Kidney capillary endothelial cell (primary cell): ENCODE results near the gene SH3YL1.

Source experiments
- DNase-seq: peaks from one replicate; pipeline ENCODE4 v3.0.0-alpha.2; 2018; ENCODE audit warnings: low spot score

Gene SH3YL1

GRCh38 chr2:216068-216467 is 47.8 kb downstream of the SH3YL1 start:
- no peak for DNase-seq

- no peak for DNase-seq
These were observed 49.7 kb downstream of the SH3YL1 start for GRCh38 chr2:213932-214693.

- DNase-seq, result no peak
These were observed 52.2 kb downstream of the SH3YL1 start for GRCh38 chr2:211486-212184.

- DNase-seq, result no peak
These were observed 53.2 kb downstream of the SH3YL1 start for GRCh38 chr2:210660-211059.

- DNase-seq, result no peak
These were observed 54.4 kb downstream of the SH3YL1 start for GRCh38 chr2:209470-209869.

GRCh38 chr2:208335-208734 is 55.5 kb downstream of the SH3YL1 start:
- no peak for DNase-seq

- DNase-seq, result no peak
These were observed 59.8 kb downstream of the SH3YL1 start for GRCh38 chr2:203984-204383.

GRCh38 chr2:203401-203800 is 60.4 kb downstream of the SH3YL1 start:
- DNase-seq, result no peak

- DNase-seq, result no peak
These were observed 60.9 kb downstream of the SH3YL1 start for GRCh38 chr2:202945-203344.

GRCh38 chr2:201648-202433 is 62.0 kb downstream of the SH3YL1 start:
- no peak for DNase-seq

GRCh38 chr2:199041-199966 is 64.5 kb downstream of the SH3YL1 start:
- DNase-seq, result no peak

GRCh38 chr2:196406-196805 is 67.4 kb downstream of the SH3YL1 start:
- no peak for DNase-seq

- no peak for DNase-seq
These were observed 67.9 kb downstream of the SH3YL1 start for GRCh38 chr2:195932-196331.

- DNase-seq, result no peak
These were observed 70.6 kb downstream of the SH3YL1 start for GRCh38 chr2:193141-193671.

- no peak for DNase-seq
These were observed 72.3 kb downstream of the SH3YL1 start for GRCh38 chr2:191311-192190.

GRCh38 chr2:187825-188224 is 76.0 kb downstream of the SH3YL1 start:
- DNase-seq, result no peak

- DNase-seq, result no peak
These were observed 78.6 kb downstream of the SH3YL1 start for GRCh38 chr2:185221-185620.

- DNase-seq, result no peak
These were observed 79.1 kb downstream of the SH3YL1 start for GRCh38 chr2:184695-185094.

- no peak for DNase-seq
These were observed 81.2 kb downstream of the SH3YL1 start for GRCh38 chr2:182509-183122.

GRCh38 chr2:180311-180710 is 83.5 kb downstream of the SH3YL1 start:
- DNase-seq, result no peak
